CD4-positive, alpha-beta T cell treated with Interleukin-2 at 100 ng/mL for 4 hours (primary cell): Measurements from ENCODE around the gene AMOT.

ENCODE experiments used
- DNase-seq: peaks from one replicate; pipeline ENCODE4 v3.0.0-alpha.2; 2020; ENCODE audit warnings: low spot score

Gene AMOT

DNA sequence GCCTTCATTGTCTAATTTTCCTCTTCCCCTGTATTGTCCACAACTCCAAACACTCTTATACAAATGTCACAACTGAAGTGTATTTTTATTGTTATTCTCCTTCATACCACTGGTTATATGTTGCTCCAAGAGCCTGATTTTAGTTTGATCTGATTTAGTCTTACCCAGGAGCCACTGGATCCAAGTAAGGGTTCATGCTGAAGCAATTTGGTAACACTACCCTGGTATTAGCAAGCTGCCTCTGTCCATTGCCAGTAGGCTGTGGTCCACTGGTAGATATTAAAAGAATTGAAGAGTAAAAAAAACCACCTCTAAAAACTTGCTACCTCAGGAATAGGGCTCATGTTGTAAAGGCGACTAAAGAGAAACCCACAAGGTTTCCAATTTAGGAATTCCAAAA lies 41.2 kb downstream of the AMOT start:
- no peak for DNase-seq

DNA sequence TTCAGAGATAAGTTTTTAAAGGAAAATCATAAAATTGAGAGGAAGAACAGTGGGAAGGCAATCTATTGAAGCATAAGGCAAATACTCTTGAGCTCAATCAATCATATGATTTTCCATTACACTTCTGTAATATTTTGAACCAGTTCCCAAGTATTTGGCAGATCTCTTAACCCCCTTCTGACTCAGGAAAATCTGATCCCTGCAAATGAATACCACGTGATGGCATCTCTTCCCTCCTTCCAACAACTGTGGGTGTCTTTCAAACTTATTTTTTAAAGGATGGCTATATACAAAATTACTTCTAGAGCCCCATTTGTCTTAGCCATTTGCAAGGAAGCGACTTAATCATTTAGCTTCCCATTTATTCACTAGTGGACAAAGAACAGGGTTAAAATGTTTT lies 41.9 kb downstream of the AMOT start:
- no peak for DNase-seq

DNA sequence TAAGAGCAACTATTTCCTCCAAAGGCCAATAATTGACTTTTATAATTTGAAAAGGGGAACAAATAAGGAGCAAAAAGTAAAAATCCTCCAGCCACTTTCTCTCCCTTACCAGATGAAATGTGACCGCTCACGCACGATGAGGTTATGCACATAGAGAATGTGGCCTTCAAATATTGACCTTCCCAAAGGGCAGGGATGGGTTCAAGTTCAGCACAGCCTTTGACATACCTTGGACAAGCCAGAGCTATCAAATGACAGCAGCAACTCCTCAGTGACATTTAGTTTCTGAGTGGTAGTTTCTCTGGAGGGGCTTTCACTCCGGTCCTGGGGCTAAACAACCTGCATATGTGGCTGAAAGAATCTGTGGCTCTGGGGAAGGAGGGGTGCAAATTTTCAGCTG lies 50.7 kb downstream of the AMOT start:
- no peak for DNase-seq

DNA sequence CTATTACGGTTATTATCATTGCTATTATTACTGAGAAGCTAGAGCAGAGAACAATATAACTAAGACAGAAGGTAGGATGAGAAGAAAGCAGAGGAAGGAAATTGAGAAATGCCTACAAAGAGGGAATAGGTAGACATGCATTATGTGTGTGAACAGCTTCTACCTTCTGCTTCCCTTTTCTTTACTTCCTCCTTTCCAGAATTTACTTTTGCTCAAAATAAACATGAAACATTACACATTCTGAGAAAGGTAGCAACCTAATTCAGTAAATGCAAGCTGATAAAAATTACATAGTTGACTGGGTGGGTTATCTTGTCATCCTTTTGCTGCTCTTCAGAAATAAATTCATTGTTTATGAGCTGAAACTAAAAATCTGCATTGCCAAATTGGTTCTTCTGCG lies 54.6 kb downstream of the AMOT start:
- DNase-seq: no peak

DNA sequence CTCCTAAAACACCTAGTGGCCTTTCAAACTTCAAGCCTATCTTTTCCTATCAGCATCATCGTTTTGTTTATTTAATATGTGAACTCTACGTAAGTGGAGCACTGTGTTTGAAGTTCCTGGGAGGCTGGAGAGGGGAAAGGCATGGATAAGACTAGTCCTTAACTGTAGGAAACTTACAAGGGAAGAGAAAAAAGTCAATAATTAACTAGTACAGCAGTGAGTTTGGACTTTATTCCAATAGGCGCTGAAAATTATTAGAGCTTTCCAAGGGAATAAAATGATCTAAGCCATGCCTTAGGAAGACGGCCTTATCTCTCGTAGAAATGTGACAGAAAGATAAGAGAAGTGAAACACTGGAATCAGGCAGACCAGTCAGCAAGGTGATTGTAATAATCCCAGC lies 55.3 kb downstream of the AMOT start:
- DNase-seq: no peak

DNA sequence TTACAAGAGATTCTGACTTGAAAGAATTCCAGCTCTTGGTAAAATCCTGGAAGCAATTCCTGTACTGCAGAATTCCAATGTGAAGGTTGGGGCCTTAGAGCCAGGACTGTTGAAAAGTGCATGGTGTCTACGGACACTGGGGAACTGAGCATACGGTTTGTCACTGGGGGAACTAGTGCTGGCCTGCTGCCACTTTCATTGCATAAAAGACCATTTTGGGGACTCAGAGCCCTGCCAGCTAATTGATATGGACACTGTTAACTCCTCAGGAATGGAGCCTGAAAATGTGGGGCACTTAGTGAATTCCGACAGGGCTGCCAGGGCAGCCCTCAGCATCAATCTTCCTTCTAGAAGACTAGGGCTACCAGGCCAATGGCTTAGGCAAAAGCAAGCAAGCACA lies 55.9 kb downstream of the AMOT start:
- no peak for DNase-seq

DNA sequence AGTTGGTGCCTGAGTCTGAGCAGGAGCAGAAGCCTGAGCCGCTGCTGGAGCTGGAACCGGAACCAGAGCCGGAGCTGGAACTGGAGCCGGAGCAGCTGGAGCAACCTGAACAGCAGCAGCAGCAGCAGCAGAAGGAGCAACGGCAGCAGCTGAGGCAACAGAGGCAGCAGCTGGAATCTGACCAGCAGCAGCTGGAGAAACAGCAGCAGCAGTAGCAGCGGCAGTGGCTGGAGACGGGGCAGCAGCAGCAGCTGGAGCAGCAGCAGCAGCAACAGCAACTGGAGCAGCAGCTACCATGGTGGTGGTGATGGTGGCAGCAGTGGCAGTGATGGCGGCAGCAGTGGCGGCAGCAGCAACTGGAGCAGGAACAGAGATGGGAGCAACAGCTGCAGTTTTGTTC lies 61.5 kb downstream of the AMOT start:
- DNase-seq: no peak

DNA sequence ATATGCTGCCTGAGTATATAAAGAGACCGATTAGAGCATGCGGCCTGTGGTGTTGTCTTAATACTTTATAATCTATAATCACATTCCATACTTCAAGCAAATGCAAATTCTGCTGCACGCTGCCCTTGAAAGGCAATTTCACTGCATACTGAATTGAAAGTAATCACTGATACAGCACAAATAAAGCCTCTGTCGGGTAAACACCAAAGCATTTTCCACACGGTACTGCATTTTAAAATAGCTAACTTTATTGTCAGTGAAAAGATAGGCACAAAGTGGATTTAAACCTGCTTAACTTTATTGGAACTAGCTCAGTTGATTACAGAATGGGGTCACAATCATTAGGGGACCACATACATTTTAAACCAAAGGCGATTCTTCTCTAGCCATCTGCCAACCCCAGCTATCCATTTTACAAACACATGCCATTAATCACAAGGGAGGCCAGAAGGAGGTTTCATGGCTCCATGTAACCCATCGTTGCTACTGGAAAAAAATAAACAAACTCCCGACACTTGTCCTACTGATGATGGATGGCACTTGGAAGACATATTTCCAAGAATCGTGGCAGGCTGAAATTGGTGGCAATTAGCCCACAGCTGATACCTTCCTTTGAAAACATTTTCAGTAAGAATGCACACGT lies 65.9 kb downstream of the AMOT start:
- DNase-seq: no peak

DNA sequence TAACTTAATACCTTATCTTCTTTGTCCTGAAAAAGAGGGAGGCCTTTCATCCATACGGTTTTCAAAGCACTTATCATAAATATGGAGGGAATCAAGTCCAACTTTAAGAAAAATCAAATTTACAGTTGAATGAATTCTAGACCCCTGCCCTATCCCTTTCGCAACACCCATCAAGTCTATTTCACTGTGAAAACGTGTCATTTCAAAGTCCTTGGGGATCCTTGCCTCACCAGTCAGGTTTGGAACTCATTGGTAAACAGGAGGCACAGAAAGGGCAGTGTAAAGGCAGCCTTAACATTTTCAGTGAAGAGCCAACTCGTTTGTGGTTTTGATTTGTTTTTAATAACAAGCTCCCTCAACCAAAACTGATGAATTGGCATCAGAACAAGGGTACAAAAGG lies 66.5 kb downstream of the AMOT start:
- DNase-seq: no peak

DNA sequence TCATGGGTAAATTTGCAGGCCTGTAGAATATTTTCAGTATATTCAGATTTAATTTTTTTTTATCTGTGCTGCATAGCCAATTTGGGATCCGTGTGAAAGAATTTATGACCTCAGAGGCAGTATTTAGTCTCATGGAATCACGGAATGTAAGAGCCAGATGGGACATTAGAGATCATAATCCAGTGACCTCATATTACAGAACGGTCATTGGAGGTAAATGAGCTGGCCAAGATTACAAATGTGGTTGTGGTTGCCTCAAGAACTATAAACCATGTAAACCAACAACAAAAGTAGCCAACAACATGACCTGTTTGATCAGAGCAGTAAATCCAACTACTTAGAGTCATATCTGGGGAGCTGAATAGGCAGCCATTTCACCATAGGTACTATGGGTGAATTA lies 71.6 kb downstream of the AMOT start:
- DNase-seq: no peak

DNA sequence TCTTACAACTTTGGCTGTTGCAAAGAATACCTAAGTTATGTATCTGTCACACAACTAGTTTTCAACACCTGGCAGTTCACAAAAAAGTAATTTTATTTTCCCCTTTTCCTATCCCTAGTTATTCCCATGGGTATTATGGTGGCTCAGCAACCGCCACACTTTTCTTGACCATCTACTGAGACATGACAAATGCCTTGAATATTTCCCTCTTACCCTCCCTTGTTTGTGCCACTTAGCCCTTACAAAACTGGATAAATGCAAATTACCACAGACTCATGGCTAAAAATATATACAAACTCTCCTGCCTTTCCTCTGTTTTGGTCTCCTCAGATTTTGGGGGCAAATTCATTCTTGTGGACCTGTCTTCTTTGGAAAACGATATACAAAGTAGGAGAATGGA lies 72.1 kb downstream of the AMOT start:
- DNase-seq: no peak

DNA sequence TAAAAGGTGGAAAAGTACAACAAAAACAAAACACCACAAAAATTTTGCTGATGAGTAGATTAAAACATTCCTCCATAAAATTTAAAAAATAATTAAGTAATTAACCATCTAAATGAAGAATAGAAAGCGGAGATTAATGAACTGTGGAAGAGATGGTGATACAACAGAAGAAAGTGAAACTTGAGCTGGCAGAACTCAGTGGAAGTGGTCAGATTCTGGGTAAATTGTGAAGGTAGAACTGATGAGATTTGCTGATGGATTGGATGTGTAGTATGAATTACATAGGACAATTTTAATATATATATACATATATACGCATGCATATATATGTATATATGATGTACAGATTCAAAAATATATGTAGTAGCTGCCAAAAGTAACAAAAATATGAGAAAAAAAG lies 73.9 kb downstream of the AMOT start:
- no peak for DNase-seq

DNA sequence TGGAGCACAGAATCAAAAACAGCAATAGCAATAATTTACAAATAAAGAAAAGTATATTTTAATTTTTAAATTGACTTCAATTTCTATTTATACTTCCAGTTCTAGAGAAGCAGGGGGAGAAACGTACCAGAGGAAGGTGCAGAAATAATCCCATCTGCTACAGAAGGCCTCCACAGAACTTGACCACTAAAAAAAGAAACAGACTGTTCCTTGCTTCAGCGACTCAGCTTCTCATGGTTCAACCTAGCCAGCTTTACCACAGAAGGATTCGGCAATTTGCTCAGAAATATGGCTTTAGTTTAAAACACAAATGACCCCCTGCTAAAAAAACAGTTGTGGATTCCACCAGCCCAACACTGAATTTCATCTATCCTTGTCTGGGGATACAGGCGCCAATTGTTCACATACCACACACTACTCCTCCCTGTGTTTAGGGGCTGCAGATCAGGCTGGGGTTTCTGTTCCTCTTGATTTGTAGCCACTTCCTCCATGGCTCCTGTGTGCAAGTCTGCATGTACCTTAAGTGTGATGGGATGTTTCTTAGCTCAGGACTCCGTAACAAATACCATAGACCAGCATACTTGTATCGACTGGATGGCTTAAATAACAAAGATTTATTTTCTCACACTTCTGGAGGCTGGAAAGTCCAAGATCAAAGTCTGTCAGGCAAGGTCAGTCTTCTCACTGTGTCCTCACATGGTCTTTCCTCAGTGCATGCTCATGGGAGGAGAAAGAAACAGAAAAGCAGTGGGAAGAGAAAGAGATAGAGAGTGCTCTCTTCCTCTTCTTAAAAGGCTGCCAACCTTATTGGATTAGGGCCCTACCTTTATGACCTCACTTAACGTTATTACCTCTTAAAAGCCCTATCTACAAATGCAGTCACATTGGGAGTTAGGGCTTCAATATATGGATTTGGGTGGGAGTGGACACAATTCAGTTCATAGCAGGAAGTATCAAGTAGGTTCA lies 79.1 kb downstream of the AMOT start:
- no peak for DNase-seq

DNA sequence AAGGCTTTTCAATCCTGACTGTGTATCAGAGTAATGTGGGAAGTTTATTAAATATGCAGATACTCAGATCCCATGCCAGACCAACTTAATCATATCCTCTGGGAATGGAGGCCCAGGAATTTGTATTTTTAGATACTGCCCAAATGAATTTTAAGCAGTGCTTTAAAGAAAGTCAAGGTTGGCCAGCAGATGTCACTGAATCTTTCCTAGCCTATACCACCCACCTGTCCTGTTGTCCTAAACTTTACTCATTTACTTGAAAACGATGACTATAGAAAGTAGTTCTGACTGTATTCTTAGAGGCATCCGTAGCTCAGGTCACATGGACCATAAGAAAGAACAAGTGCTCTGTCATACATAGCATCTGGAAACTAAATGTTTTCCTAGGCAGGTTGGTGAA lies 79.9 kb downstream of the AMOT start:
- no peak for DNase-seq

DNA sequence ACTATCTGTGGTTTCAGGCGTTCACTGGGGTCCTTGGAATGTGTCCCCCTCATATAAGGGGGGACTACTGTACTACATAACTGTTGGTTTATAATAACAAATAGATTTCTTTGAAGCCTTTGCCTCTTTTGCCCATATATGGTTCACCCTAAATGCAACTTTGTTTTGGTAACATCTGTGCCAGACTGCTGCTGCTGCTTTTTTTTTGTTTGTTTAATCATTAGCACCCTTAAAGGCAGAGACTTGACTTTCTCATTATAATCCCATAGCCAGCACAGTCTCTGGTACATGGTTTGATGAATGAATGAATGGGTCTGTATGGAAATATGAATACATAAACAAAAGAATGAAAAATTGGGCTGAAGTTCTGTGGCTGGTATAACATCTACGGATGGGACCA lies 80.7 kb downstream of the AMOT start:
- no peak for DNase-seq

DNA sequence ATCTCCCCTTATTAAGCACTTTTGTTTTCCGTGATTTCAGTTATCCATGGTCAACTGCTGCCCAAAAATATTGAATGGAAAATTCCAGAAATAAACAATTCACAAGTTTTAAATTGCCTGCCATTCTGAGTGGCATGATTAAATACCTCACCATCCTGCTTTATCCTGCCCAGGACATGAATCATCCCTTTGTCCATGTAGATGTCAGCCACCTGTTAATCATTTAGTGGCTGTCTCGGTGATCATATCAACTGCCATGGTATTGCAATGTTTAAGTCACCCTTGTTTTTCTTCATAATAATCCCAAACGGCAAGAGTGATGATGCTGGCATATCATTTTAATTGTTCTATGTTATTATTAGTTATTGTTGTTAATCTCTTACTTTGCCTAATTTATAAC lies 81.1 kb downstream of the AMOT start:
- DNase-seq: no peak

DNA sequence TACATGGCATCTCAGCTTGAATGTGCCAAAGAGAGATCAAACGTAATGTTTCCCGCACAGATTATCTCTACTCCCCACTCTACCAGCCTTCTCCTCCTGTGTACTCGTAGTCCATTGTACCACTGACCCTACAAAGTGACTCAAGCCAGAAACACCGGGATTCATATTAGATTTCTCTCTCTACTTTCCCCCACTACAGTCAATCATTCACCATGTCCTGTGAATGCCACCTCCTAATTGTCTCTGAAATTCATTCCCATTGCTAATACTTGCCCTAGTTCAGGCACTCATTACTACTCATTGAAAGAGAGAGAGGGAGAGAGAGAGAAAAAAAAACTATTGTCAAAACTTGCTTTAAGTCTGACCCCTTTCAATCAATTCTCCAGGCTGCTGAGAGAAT lies 82.7 kb downstream of the AMOT start:
- DNase-seq: no peak

DNA sequence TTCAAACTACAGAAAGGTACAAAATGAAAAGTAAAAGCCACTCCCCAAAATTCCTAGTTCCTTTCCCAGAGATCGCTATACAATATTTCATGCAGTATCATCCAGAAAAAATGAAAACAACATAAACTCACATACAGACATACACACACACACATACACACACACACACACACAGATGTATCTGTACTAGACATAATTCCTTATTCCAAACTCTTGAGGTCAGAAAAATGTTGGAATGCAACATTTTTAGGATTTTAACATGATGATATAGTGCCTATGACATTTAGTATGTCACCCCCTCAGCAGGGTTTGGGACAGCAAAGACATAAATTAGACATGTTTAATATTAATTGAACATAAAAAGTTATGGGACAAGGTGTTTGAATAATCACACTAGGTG lies 87.5 kb downstream of the AMOT start:
- no peak for DNase-seq

DNA sequence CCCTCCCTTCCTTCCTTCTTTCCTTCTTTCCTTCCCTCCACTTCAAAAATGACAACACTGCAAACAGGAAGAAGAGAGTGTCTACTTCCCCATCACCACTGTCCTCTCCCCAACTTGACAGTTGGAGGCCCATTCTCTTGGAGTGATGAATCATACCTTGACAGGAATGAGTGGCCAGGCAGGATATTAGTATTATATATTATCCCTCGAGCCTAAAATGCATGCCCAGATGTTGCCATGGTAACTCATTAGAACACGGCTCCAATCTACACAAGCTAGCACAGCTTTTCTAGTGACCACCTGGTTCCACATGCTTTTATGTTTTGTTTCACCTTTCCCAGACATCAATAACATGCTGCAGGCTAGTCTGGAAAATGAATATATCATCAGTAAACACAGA lies 89.6 kb downstream of the AMOT start:
- no peak for DNase-seq

DNA sequence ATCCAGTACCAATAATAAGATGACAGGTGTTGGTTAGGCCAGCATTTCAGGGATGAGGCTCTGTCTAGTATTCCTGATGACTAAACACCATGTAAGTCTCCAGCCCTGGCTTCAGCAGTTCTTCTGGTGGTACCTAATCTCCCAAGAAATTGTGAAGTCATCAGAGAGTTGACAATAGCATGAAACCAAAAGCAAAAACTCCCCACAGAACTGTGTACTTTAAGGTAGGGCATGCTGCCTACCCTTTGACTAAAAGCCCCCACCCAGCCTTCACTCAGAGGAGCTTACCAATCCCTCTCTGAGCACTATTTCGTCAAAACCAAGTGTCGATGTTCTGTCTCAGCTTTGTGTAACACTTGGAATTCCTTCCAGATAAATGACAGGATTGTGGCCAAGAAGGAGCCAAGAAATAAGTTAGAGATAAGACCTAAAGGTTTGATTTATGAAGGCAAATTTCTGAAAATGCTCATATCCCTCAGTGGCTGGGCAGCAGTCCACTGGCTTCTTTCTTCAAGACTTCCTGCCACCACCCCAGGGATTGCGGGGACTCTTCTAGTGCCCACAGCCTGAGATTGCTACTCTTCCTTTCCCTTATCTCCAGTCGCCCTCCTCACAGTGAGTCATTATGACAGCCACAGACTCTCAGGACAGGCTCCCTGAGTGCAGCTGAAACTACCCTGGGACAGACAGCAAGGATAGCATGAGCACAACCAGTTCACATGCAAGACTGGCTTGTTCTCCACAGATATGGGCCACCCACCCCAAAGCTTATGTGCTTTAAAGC lies 93.6 kb downstream of the AMOT start:
- DNase-seq: no peak

DNA sequence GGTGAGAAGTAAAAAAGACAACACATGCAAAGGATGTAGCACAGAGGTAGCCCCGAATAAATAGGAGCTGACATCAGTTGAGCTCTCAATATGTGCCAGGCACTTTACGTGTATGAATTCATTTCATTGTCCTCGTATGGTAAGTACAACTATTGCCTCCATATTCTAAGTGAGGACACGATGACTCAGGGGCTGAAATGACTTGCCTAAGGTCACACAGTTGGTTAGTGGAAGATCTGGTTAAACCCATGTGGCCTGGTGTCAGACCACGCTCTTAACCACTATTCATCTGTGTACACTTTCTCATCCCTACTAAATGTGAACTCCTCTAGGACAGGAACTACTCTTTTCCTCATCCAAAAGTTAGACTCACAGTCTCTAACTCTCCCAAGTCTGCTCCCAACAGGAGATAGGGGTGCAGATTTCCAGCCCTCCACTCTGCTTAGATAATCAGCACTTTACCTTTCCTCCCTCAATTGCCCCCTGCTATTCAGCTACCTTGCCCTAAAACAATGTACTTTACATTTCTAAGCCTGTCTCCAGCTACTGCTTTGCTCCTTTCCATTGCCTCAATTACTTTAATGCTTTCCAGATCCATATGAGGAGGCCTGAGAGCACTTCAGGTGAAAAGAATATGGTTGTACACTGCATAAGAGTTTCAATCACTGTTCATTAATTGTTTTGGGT lies 102.1 kb downstream of the AMOT start:
- no peak for DNase-seq

DNA sequence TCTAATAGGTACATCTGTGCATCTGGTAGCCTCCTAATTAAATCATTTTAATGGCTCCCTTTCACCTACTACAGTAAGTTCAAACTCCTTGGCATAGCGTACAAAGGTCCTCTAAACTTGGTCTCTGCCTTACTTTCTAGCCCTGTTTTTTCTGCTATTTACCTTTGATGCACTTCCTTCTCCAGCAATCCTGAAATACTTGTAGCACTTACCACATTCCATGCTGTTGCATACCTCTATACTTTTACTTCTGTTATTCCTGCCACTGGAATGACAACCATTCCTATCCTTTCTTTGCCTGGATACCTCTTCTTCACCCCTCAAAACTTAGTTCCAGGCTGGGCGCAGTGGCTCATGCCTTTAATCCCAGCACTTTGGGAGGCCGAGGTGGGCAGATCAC lies 104.3 kb downstream of the AMOT start:
- DNase-seq: no peak
